Stimulated activated CD4-positive, alpha-beta T cell treated with anti-CD3 and anti-CD28 coated beads, TNF-alpha, amount 100 ng/mL, for 24 hours (primary cell): ENCODE results near the gene MON1B.
"Not testable (repeated sequence)": the region's sequence is repeated elsewhere in the genome, so short reads cannot be mapped to it uniquely, and the experiment has no call there.

Source experiments
- DNase-seq, 3 experiments: peaks; one replicate each; pipeline ENCODE4 v3.0.0-alpha.2; 2020; ENCODE audit warnings: low read depth in 3 of 3

Gene MON1B

GRCh38 chr16:77190478-77191258, at the start of gene MON1B:
TSS of gene MON1B (plus strand) at chr16:77191190. CDS start at chr16:77191486, 296 bp downstream.
- DNase-seq = peak; percentile 83 to 91 (median 89)

DNA sequence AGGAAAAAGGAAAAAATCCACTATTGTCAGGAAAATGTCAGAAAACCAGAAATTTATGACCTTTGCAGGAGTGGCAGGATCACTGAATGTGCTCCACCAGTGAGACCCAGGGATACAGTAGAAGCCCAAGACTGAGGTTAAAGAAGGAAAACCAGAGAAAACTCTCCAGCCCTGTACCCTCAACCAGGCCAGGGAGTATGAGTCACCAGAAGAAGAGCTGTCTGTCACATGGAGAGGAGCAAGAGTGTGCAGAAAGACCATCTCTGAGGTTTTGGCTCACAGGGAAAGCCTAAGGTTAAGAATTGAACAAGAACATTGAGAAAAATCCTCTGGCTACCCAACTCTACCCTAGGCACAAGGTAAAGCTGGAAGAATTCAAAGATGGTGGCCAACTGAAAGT, 47.6 kb upstream of the MON1B start:
- no peak for DNase-seq

- DNase-seq = no peak
Measured at GRCh38 chr16:77148121-77148520, 42.9 kb upstream of the MON1B start.

DNA sequence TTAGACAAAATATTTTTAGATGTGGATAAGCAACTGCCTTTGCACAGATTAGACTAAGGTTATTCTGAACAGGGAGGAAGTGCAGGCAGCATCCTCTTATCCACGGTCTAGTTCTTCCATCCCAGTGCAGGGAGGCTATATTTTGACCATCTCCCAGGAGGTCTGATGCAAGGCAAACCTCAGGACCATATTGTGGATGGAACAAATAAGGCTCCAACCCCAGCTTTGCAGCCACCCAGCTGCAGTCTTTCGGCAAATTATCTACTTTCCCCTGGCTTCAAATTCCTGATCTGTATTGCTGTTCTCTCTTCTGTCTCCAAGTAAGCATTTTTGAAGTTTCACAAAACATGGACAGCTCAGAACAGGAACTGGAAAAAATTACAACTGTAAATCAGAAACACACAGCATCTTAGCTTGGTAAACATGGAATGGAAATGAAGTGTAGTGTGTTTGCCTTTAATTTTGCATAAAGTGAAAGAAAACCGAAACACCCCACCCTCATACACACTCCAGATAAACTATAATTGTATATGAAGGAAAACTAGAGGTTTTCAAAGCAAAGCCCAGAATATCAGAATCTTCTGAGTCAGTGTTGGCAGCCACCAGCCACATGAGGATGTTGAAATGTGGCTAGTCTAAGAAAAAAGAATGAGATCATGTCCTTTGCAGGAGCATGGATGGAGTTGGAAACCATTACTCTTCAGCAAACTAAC, 33.5 kb upstream of the MON1B start:
- no peak for DNase-seq

- no peak for DNase-seq
Measured at GRCh38 chr16:77158293-77158692, 32.7 kb upstream of the MON1B start.

GRCh38 chr16:77165006-77165405, 26.0 kb upstream of the MON1B start:
- DNase-seq = no peak

- DNase-seq = not testable (repeated sequence)
Measured at GRCh38 chr16:77165536-77166236, 25.3 kb upstream of the MON1B start.

GRCh38 chr16:77166726-77167125, 24.3 kb upstream of the MON1B start:
- no peak for DNase-seq

GRCh38 chr16:77168901-77169300, 22.1 kb upstream of the MON1B start:
- DNase-seq = no peak

DNA sequence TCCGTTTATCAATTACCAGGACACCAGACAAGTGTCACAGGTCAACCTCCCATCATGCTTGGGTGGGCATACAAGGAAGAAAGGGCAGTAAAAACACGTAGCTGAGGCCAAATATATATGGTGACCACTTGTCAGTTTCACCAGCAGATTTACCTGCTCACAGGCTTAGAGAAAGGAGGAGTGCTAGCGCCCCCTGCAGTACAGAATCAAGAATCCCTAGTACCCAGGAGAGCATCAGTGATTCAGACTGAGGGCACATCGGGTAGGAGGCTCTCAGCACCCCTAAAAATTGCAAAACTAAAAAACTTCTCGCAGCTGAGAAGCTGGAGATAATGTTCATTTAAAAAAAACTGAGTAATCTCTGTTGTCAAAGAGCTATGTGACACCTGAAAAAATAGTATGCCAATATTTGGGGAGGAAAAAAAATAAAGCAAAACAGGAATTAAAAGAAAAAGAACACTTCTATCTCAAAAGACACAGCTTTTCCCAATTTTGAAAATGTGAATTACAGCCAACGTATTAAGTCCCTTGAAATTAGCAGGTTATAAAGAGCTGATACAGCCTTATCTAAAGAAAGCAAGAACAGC, 21.2 kb upstream of the MON1B start:
- peak in 1 of 3 experiments; percentile 44 for DNase-seq

GRCh38 chr16:77170805-77171204, 20.2 kb upstream of the MON1B start:
- no peak for DNase-seq

- peak in 1 of 3 experiments; percentile 13 for DNase-seq
Measured at GRCh38 chr16:77171745-77172635, 19.0 kb upstream of the MON1B start.

GRCh38 chr16:77172951-77173350, 18.0 kb upstream of the MON1B start:
- no peak for DNase-seq

DNA sequence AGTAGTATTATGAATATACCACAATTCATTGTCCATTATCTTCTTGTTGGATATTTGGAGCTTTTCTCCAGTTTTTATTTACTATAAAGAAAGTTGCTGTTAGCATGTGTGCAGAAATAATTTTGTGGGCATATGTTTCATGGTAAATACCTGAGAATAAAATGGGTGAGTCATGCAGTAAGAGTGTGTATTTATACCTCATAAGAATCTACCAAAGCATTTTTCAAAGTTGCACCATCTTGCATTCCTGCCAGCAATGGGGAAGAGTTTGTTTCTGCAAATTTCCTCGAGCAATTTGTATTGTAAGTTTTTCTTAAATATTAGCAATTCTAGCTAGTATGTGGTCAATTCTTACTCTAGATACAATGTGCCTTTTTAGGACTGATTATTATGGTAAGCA, 7.9 kb upstream of the MON1B start:
- DNase-seq = no peak

DNA sequence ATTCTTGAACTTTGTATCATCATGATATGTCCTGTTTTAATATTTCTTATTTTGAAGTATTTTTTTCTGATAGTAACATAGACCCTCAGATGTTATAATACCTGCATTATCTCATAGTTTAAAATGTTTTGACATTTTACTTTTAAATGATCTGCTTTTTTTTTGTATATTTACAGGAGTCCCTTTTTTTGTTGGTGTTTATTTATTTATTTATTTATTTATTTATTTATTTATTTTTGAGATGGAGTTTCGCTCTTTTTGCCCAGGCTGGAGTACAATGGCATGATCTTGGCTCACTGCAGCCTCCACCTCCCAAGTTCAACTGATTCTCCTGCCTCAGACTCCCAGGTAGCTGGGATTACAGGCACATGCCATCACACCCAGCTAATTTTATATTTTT, 4.7 kb upstream of the MON1B start:
- DNase-seq = not testable (repeated sequence)

DNA sequence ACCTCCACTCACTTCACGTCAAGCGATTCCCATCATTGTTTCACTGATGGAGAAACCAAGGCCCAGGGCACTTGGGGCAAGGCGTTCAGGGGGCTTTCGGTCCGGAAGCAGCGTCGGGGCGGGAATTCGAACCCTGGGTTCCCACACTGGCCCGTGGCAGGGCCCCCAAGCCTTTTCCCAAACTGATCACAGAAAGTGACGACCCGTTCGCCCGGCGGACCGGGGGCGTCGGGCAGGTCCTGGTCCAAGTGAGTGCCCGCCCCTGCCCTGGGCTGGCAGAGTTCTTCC, 856 bp upstream of the MON1B start:
- DNase-seq = no peak

DNA sequence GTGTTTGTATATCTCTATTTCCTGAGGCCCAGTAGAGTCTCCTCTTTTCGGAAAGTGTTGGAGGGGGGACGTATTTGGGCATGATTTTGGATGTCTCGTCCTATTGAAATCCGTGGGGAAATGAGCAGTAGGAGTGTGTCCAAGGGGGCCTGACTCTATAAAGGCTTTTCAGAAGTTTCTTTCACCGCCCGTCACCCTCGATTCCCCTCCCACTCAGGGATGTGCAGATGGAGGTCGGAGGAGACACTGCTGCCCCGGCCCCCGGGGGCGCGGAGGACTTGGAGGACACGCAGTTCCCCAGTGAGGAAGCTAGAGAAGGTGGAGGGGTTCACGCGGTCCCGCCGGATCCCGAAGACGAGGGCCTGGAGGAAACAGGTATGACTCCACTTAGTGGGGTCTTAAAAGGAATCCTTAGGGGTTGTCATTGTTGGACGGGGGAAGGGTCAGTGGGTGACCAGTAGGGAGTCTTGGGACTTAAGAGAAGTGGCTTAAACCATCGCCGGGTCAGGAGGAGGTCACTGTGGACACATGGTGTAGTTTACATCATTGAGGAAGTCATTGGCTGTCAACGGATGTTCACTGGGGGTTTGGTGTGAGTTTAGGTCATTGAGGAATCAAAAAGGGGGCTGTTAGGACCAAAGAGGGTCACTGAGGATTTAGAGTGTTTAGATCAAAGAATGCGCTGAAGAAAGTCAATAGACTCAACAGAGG, 424 bp downstream of the MON1B start:
- peak in 1 of 3 experiments; percentile 13 for DNase-seq

DNA sequence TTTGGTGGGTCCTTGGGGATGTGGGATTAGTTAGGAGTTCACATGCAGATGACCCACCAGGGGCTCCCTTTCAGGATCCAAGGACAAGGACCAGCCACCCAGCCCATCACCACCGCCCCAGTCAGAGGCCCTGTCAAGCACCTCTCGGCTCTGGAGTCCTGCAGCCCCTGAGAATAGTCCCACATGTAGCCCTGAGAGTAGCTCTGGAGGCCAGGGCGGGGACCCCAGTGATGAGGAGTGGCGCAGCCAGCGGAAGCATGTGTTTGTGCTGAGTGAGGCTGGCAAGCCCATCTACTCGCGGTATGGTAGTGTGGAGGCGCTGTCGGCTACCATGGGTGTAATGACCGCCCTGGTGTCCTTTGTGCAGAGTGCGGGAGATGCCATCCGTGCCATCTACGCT, 2.4 kb downstream of the MON1B start:
- no peak for DNase-seq

DNA sequence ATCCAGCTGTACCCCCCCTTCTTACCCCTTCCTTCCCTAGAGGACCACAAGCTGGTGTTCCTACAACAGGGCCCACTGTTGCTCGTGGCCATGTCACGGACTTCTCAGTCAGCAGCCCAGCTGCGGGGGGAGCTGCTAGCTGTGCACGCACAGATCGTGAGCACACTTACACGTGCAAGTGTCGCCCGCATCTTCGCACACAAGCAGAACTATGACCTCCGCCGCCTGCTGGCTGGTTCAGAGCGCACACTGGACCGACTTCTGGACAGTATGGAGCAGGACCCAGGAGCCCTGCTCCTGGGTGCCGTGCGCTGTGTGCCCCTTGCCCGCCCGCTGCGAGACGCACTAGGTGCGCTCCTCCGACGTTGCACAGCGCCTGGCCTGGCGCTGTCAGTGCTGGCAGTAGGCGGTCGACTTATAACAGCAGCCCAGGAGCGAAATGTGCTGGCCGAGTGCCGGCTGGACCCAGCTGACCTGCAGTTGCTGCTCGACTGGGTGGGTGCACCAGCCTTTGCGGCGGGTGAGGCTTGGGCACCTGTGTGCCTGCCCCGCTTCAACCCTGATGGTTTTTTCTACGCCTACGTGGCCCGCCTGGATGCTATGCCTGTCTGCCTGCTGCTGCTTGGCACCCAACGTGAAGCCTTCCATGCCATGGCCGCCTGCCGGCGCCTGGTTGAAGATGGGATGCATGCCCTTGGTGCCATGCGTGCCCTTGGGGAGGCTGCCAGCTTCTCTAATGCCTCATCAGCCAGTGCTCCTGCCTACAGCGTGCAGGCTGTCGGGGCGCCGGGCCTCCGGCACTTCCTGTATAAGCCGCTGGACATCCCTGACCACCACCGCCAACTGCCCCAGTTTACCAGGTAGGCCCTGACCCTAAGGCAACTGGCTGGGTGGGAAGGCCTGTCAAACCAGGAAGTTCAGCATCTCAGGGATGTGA, 3.6 kb downstream of the MON1B start:
- DNase-seq = no peak

GRCh38 chr16:77195411-77195810, 4.4 kb downstream of the MON1B start:
- DNase-seq = no peak
